ENCODE data around the gene SPOP. TPM values are rescaled to one million over a fixed set of nuclear protein-coding genes. Genes with fewer than 3 reads are reported as not detected.

SPOP gene
- total and polyA plus RNA-seq, 11 donors = 28.5 to 96.1 (median 60.4) TPM

DNA sequence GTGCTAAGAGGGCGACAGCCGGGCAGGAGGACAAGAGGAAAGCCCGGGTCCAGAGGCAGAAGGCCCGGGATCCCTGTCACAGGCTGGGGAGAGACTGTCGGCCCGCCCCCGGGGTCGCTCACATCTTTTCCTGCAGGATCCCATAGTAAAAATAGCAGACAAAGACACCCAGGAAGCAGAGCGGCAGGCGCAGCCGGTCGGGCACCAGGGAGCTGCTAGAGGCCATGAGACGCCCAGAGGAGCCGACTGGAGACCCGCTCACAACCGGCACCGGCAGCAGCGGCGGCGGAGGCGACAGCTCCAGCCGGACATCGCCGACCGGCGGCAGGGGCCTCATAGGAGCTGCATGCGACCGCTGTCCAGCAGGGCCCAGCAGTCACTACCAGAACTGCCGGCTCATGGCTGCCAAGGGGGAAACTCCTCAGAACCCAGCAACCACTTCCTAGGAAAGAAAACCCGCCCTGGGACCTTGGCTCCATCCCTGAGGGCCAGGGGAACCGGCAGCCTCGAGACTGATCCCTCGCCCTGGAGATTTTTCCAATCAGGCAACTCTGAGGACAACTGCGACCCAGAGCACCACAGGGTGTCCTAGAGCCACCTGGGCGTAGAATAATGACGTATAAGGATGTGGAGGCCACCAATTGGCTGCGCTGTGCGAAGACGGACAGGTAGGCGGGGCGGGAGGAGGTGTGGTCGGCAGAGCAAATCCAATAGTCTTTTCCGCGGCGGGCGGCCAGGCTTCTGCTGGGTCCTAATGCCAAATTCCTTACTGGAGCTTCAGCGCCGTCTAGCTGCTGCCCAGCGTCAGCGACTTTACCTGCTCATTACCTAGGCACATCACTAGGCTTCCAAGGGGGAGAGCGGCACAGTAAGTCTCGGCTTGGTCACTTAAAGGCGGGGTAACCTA lies 30.0 kb upstream of the SPOP start, which contains the start of gene SLC35B1:
Gene SLC35B1 (minus strand): TSS at position 357 of the 907 bp plus-strand sequence. CDS start 131 bp downstream, at position 226.
- Histone ChIP-seq H3K27me3 (no peaks in the 10 kb centered on the region), H3K36me3 (peaks cover 0 to 69% (median 56%) of the 10 kb centered on the region in 9 donors), H3K4me3 (peak within 1 kb of the TSS; percentile 72 to 100 (median 90)), H3K9me3 (no peaks in the 10 kb centered on the region), H3K4me1 (peaks cover 0 to 30% (median 19%) of the 10 kb centered on the region in 12 donors), H3K27ac (peak within 1 kb of the TSS; percentile 88 to 99 (median 95))
- intact Hi-C loops (cut with DNase I) = loop anchor here (1.0 to 10.0 kb wide), 13 partner anchors 29 to 293 kb away; partner anchors contain the start of genes DLX3 (in 4 of the 10), FAM117A (in 1 of the 10), KAT7 (in 1 of the 10) and PHB1 (in 1 of the 10)
- WGBS, 4 donors = 1 to 2% (median 1%) methylated on average over 39 to 53 of the region's 53 CpGs
- DNase-seq (peak; percentile 99 to 100 (median 99)), ATAC-seq (peak; percentile 99 to 100 (median 100))
- TF ChIP-seq POLR2A (IDR thresholded peaks at IDR 0.05) = peak in 1 of 2 donors; percentile 70
- TF ChIP-seq, protein P1, sequence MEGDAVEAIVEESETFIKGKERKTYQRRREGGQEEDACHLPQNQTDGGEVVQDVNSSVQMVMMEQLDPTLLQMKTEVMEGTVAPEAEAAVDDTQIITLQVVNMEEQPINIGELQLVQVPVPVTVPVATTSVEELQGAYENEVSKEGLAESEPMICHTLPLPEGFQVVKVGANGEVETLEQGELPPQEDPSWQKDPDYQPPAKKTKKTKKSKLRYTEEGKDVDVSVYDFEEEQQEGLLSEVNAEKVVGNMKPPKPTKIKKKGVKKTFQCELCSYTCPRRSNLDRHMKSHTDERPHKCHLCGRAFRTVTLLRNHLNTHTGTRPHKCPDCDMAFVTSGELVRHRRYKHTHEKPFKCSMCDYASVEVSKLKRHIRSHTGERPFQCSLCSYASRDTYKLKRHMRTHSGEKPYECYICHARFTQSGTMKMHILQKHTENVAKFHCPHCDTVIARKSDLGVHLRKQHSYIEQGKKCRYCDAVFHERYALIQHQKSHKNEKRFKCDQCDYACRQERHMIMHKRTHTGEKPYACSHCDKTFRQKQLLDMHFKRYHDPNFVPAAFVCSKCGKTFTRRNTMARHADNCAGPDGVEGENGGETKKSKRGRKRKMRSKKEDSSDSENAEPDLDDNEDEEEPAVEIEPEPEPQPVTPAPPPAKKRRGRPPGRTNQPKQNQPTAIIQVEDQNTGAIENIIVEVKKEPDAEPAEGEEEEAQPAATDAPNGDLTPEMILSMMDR (IDR thresholded peaks at IDR 0.05) = peak; percentile 50 to 91 (median 72)

DNA sequence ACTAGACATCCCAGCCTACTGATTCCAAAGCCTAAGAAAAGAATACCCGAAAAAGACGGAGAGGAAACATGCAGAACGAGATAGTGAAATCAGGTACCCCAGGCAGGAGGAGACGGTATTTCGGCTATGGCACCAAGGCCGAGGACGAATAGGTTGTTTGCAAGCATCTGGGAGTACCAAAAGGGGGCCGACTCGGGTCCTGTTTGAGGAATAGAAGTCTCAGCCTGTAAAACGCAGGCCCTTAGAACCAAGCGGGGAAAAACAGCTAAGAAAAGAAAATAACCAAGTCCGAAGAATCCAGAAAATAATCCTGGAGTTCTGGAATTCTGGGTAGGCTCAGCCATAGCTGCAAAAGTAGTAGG lies 29.3 kb upstream of the SPOP start:
- TF ChIP-seq, protein P1 (IDR thresholded peaks at IDR 0.05) = no peak
- no peak for TF ChIP-seq POLR2A (IDR thresholded peaks at IDR 0.05)
- intact Hi-C loops (cut with DNase I) = loop anchor here in 9 of 10 donors (2.0 to 10.0 kb wide), 9 partner anchors 70 to 292 kb away; partner anchors contain the start of genes DLX3 (in 4 of the 9), KAT7 (in 1 of the 9), PHB1 (in 1 of the 9) and TAC4 (in 1 of the 9)
- DNase-seq = no peak
- Histone ChIP-seq H3K9me3 (no peaks in the 10 kb centered on the region), H3K36me3 (peaks cover 0 to 69% (median 56%) of the 10 kb centered on the region in 9 donors), H3K4me1 (peaks cover 0 to 30% (median 19%) of the 10 kb centered on the region in 12 donors), H3K4me3 (peak overlapping the region; percentile 72 to 100 (median 90)), H3K27ac (peak overlapping the region in 11 of 12 donors; percentile 88 to 99 (median 94)), H3K27me3 (no peaks in the 10 kb centered on the region)
- 0 to 2% (median 1%) methylated on average over 12 of the region's 12 CpGs for WGBS, 4 donors
- no peak for ATAC-seq

DNA sequence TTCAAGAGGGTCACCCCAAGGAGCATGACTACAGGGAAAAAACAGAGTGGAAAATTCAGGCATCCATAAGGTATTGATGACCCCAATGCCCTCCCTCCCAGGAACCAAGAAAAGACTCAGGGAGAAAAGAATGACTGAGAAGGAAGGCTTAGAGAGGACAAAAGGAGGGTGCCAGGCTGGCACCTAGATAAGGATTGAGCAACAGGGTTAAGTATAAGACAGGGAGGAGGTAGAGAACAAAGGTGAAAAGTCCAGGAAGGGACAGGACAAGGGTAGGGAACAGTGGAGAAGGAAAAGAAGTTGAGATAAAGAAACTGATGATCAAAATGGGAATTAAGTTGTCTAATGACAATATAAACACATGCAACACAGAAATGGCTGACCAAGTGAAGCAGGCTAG lies 27.4 kb upstream of the SPOP start:
- intact Hi-C loops (cut with DNase I) = loop anchor here in 9 of 10 donors (2.0 to 10.0 kb wide), 9 partner anchors 72 to 292 kb away; partner anchors contain the start of genes DLX3 (in 4 of the 9), KAT7 (in 1 of the 9), PHB1 (in 1 of the 9) and TAC4 (in 1 of the 9)
- Histone ChIP-seq H3K4me1 (peaks cover 0 to 32% (median 19%) of the 10 kb centered on the region in 12 donors), H3K4me3 (no peak overlapping the region), H3K9me3 (no peaks in the 10 kb centered on the region), H3K36me3 (peaks cover 0 to 70% (median 59%) of the 10 kb centered on the region in 9 donors), H3K27me3 (no peaks in the 10 kb centered on the region), H3K27ac (no peak overlapping the region)
- TF ChIP-seq, protein P1 (IDR thresholded peaks at IDR 0.05) = no peak
- no peak for TF ChIP-seq POLR2A (IDR thresholded peaks at IDR 0.05)
- ATAC-seq = no peak
- DNase-seq = no peak
